Right lung (tissue), 5 donors: ENCODE results near the gene TMEM44. TPM values are rescaled to one million over a fixed set of nuclear protein-coding genes. Genes with fewer than 3 reads are reported as not detected.
"Not testable (repeated sequence)": the region's sequence is repeated elsewhere in the genome, so short reads cannot be mapped to it uniquely, and the experiment has no call there.

Experiments used
- DNase-seq, 2 donors: peaks; one replicate each; pipeline ENCODE4 v3.0.0-alpha.2; 2013
- polyA plus RNA-seq, 5 donors: library from polyadenylated mRNA; unstranded; fragments of 120-200 nt; gene quantifications; one replicate each; pipeline versions ENCODE4 v1.2.1 to v1.2.3, GENCODE V29; 2013; ENCODE audit warnings: inconsistent platforms in 1 of 5, low replicate concordance in 1 of 5; ENCODE audit not compliant: insufficient read length in 5 of 5, insufficient read depth in 1 of 5

The TMEM44 gene
- polyA plus RNA-seq, 5 donors, result 30.4 to 37.9 (median 35.1) TPM

DNA sequence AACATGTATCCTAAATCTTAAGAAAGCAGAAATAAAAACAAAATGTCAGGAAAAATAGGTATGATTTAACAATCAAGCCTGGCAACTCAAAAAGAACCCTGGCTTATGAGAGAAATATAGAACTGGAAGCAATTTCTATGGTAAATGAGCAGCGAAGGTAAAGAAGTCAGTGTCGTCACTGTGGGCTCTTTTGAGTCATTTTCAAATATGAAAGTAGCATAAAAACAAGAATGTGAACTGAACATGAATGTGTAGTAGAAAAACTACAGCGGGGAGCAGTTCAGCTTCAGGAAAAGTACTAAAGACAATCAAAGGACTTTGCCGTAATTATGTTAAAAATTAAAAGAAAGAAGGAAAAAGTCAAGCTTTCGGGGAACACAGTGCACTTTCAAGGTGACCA lies 21.2 kb upstream of the TMEM44 start:
- no peak for DNase-seq

DNA sequence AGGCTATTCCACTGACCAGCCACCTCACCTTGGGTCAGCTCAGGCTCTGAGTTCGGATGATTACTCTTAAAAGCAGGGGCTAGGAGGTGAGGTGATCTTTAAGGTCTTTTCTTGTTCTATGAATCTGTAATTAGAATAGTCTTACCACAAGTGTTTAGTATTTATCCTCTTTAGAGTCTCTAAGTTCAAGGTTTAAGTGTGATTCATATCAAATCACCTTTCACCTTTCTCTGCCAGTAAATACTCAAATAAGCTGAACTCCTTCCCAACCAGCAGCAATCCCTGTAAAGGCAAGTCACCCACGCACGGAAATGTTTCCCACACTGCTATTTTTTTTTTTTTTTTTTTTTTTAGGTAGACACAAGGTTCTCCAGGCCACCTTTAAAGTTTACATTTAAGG lies 14.5 kb upstream of the TMEM44 start:
- no peak for DNase-seq

DNA sequence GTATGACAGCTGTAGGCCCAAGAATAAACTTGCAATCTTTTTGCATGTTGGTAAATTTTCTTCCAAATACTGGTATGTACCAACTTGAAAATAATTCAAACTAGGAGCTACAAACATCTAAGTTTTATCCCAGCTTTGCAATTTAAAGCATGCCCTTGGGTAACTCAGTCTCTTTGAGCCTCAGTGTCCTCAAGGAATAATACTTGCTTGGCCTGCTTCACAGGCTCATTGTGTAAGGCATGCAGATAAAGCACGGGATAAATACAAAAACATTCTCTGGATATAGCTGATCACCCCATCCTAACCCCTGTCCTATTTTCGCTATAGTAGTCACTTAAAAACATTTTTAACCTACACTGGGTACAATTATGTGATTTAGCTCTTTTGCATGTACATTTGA lies 9.6 kb upstream of the TMEM44 start:
- no peak for DNase-seq

DNA sequence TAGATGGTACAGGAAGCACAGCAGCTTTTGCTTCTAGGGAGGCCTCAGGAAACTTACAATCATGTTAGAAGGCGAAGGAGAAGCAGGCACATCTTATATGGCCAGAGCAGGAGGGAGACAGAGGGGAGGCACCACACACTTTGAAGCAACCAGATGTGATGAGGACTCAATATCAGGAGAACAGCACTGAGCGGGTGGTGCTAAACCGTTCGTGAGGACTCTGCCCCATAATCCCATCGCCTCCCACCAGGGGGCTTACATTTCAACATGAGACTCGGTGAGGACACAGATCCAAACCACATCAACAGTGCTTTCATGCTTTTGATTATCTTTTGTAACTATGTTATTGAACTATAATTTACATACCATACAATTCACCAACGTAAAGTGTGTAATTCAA lies 7.6 kb upstream of the TMEM44 start:
- no peak for DNase-seq

DNA sequence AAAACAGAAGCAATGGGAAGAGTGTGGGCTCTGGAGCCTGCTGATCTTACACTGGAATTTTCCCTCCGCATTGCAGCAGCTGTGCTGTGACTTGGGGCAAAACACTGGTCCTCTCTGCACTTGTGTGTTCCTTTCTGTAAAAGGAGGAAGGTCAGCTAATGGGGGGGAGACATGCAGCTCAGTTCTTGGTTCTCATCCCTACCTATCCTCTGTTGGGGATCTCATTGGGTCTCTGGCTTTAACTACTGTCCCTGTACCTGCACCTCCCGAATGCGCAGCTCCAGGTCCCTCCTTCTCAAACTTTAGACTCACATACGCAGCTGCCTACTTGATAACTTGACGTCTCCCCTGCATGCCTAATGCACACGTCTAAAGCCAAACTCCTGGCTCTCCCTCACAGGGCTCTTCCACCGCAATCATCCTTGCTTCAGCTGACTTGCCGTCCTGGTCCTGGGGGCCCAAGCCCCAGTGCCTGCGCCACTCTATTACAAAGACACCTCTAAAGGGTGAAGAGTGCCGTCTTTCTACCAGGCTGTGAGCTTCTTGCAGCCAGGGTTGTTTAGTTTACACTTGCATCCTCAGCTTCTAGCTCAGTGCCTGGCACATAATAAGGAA lies 5.9 kb upstream of the TMEM44 start:
- no peak for DNase-seq

DNA sequence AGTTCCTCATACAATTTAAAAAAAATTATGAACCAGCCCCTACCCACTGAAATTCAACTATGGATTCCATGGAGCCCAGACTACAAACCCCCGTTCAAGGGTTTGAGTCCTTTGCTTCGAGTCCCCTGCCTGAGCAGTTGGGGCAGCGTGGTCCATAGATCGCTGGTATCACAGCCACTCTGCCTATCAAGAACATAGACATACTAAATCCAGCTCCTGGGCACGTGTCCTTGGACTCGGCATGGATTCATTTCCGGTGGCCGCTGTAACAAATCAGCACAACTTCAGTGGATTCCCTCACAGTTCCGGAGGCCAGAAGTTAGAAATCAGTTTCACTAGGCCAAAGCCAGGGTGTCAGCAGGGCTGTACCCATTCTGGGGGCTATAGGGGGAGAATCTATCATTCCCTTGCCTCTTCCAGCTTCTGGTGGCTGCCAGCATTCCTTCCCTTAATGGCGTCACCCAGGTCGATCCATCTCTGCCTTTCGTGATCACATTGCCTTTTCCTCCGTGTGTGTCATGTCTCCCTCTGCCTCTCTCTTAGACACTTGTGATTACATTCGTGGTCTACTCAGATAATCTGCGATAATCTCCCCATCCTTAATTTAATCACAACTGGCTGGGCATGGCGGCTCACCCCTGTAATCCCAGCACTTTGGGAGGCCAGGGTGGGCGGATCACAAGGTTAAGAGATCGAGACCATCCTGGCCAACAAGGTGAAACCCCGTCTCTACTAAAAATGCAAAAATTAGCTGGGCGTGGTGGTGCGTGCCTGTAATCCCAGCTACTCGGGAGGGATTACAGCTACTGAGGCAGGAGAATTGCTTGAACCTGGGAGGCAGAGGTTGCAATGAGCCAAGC lies 4.6 kb upstream of the TMEM44 start:
- no peak for DNase-seq

DNA sequence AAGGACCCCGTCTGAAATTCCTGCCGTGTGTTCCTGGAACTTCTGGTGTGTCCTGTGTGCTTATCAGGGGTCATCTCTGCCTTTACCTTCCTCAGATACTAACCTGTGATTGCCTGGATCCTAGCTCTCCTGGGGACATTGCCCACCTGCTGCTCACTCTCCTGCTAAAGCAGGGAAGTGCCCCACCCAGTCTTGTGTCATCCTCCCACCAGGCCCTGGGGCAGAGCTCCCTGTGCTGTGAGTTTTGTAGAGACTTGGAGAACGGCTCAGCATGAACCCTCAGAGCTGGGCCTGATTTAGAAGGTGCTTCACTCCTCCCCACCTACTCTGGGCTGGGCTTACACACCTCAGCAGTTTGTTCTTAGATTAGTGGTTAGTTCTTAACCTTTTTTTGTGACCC lies 3.8 kb upstream of the TMEM44 start:
- no peak for DNase-seq

DNA sequence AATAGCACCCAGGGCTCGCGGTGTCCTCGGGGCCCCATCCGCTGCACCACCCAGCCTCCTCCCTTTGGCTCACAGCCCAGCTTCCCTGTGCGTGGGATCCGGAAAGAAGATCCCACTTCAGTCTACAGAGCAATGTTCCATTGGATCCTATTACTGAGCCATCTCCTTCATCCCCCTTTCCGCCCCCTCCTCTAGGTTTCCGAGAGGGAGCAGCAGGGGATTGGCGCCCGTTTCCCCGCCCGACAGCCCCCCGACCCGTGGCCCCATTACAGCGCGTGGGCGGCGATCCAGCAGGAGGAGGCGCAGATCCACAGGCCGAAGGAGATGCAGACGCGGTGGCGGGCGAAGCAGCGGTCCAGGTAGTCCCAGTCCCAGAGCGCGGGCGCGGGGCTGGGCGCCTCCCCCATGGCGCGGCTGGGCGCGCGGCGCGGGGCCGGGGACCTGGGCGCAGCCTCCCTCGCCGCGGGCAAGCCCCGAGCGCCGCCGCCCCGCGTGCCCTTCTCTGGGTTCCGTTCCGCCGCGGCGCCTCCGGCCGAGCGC lies 340 bp downstream of the TMEM44 start:
- peak; percentile 27 to 31 for DNase-seq

DNA sequence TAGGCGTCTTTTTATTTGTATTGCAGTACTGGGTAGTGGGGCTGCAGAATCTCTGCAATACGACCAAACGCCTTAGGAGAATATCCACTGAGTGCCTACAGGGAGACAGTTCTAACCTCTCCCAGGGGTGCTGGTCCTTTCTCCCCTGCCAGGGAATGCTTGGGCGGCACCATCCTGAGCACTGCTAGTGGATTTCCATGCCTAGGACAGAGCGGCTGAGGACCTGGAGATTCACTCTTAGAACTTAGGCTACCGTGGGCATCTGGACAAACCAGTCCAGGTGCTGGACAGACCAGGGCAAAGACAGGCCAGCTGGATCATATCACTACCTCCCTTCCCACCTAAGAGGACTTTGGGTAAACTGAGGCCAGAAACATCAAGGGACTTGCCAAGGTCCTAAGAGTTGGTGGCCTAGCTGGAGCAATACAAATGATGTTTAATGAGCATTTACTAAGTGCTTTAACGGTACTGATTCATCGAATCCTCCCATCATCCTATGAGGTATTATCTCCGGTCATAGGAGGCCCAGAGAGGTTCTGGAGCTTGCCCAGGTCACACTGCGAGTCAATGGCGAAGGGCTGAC lies 902 bp downstream of the TMEM44 start:
- no peak for DNase-seq

DNA sequence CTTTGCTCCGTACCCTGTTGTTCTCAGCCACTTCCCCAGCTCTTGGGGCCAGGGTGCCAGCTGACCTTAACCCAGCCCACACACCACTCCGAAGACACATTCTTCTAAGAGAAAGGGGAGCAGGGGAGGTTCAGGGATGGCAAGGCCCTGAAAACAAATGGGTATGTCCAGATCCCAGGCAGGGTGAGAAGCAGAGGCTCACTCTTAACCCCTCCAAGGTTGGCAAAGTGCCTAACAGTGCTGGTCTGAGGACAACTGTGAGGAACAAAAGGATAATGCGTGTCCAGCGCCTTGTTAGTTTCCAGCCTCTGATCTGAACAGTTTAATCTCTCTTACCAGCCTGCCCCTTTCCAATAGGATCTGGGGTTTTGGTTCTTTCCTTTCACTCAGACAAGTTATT lies 1.5 kb downstream of the TMEM44 start:
- DNase-seq, result no peak

DNA sequence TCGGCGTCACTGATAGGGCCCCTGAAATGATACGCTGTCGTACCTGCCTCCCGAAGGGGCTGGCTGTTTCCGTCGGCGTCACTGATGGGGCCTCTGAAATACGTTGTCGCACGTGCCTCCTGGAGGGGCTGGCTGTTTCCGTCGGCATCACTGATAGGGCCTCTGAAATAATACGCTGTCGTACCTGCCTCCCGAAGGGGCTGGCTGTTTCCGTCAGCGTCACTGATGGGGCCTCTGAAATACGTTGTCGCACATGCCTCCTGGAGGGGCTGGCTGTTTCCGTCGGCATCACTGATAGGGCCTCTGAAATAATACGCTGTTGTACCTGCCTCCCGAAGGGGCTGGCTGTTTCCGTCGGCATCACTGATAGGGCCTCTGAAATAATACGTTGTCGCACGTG lies 2.5 kb downstream of the TMEM44 start:
- DNase-seq, result not testable (repeated sequence)

DNA sequence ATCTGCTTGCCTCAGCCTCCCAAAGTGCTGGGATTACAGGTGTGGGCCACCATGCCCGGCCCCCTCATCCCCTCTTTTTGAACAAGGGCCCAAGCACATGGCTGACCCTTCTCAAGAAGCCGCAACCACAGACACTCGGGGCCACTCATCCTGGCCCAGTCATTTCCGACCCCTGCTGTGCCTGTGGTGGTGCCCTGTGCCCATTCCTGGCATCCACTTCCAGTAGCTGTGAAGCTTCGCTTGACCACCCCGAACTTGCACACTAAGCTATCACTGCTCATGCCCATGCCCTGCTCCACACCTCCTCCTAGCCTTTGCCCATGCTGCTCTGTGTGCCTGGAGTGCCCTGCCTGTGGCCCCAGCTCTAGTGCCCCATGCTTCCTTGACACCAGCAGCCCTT lies 8.3 kb downstream of the TMEM44 start:
- DNase-seq, result no peak

DNA sequence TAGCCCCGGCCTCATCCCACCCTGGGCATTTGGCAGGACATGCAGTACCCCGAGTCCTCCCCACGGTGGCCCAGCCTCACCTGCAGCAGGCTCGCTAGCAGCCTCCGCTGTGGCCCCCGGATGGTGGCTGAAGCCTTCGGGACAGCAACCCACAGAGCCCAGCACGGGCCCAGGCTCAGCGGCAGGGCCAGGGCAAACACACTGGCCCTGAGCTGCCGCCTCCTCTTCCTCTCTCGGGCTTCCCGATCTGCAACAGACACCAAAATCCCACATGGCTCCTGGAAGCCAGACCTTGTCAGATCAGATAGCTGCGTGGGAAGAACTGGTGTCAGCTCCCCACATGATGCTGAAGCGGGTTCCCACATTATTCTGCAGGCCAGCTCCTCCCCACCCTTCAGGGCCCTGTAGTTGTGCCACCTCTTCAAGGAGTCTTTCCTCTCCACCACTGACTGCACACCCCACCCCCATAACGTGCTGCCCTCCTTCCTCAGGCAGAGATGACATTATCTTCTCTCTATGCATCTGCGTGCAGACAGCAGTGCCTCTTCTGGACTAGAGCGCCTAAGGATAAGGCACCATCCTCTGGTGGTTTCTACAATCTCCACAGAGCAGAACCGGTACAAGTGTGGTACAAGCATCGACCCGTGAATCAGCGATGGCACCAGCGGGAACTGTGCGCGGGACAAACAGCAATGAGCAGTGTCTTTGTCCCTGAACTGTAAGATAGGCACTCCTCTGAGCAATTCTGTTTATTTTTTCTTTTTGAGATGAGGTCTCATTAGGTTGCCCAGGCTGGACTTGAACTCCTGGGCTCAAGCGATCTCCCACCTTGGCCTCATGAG lies 9.5 kb downstream of the TMEM44 start:
- no peak for DNase-seq

DNA sequence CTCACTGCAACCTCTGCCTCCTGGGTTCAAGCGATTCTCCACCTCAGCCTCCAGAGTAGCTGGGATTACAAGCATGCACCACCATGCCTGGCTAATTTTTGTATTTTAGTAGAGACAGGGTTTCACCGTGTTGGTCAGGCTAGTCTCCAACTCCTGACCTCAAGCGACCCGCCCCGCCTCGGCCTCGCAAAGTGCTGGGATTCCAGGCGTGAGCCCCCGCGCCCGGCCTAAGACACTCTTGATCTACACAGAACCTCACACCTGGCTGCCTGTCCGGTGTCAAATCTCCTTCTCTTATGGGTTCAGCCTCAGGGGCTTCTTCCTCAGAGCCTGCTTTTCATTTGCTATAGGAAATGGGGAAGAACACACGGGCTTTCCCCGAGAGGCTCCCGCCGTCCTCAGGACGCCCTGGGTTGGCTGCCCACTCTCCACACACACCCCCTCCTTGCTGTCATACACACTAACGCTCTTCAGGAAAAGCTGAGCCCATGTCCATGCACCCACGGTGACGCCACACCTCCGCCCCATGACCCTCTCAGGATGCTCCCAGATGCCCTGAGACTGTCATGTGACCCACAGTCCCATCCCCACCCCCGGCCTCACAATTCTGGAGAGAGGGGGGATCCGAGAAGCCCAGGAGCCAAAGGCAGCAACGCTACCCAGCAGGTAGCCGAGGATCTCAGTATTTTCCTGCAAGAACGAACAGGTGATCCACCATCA lies 10.4 kb downstream of the TMEM44 start:
- no peak for DNase-seq

DNA sequence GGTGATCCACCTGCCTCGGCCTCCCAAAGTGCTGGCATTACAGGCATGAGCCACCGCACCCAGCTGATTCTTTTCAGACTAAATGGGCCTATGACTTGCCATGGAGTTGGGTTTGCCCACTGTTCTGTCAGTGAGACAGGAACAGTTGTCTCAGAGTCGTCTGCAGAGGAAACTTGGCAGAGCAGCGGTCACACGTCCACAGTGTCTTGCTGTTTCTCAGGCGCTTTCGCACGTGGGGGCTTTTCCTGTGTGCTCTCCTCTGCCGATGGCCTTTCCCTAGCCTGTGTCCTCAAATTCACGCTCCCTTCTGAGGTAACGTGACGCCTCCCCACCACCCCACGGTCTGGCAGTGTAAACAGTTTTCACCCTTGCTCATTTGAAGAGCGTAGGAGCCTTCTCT lies 11.3 kb downstream of the TMEM44 start:
- no peak for DNase-seq

DNA sequence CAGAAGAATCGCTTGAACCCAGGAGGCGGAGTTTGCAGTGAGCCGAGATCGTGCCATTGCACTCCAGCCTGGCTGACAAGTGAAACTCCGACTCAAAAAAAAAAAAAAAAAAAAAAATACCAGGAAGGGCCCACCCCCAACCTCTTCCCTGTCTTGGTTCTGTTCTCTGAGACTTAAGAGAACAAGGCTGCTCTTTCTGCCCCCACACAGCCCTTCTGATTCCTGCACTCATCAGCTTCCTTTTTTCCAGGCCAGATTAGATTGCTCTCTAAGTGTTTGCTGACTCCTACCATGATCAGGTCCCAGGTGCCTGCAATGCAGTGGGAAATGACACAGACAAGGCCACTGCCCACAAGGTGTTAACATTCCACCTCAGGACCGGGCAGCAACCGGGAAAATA lies 13.0 kb downstream of the TMEM44 start:
- DNase-seq, result no peak

DNA sequence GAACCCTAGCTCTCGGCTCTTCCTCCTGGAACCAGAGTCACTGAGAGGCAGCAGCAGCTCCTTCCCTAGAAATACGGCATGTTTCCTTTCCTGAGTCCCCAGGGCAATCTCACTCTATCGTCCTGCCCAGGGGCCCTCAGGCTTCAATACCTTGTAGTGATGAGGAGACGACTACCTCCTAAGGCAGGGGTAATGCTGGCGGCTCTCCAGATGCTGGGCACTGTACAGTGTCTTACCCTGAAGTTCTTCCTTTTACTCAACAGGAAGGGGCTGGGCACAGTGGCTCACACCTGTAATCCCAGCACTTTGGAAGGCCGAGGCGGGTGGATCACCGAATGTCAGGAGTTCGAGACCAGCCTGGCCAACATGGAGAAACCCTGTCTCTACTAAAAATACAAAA lies 13.5 kb downstream of the TMEM44 start:
- DNase-seq, result no peak

DNA sequence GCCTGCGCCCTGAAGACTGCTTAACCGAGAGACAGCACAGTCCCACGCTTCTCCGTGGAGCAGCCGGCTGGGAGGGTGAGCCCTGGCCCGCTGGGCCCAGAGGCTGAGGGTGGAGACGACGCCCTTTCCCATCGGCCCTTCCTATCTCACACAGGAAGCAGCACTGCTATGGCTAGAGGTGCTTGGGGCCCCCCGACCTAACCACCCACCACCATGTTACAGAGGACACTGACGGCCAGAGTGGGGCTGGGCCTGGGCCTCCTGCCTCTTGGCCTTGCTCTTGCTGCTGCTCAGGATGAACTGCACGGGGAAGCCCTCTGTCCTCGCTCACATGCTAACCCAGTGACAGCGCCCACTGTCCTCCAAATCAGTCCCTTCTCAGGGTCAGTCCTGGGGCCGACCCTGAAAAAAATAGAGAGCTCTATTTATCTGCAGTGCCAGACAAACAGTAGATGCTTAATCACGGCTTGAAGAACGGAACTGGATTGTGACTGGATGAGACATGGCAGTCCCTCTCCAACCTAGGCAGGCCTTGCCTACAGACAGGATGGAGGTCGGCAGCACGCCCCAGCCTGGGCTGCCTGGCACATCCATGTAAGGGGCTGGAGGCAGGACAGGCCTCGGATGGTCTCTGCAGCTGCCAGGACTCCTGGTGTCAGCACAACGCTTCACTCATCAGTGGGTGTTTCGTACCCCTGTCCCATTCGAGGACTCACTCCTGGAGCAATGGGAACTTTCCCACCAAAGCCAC lies 14.2 kb downstream of the TMEM44 start:
- no peak for DNase-seq

DNA sequence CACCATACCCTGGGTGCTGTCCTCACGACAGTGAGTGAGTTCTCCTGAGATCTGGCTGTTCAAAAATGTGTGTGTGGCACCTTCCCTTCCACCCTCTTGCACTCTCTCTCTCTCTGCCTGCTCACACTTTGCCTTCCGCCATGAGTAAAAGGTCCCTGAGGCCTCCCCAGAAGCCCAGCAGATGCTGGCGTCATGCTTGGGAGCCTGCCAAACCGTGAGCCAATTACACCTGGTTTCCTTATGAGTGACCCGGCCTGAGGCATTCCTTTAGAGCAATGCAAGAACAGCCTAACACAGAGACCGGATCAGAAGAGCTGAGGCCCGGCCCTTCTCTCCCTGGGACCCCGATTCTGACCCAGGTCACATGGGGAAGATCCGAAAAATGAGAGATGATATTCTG lies 15.4 kb downstream of the TMEM44 start:
- DNase-seq, result no peak

DNA sequence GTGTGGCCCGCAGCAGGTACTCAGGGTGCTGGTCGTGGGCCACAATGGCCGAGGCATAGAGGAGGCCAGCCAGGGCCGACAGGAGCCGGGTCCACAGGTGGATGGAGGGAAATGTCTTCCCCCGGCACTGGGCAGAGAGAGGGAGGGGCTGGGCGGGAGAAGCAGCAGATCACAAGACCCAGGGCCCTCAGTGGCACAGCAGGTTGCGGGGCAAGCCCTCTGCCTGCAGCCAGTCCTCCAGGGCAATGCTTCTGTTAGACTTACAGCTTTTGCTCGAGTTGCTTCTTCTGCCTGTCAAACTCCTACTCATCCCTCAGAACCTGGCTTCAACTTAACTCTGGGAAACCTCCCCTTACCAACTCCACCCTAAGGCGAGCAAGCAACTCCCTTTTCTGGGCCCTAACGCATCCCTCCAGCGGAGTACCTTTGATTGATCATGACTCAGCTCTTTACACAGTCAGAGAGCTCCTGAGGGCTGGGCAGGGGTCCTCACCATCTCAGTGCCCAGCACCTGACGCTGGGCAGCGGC lies 16.0 kb downstream of the TMEM44 start:
- no peak for DNase-seq
